ENCODE measurements around the gene PTPRZ1. TPM values are rescaled to one million over a fixed set of nuclear protein-coding genes. Genes with fewer than 3 reads are reported as not detected.

The PTPRZ1 gene
- total and polyA plus RNA-seq, 4 donors: 0.07 to 0.17 (median 0.09) TPM; not detected in 1

- TF ChIP-seq GABPA (IDR thresholded peaks at IDR 0.05 in 1 of 2, conservative IDR thresholded peaks at IDR 0.05 in 1 of 2): no peak
- no peak for TF ChIP-seq RAD21 (IDR thresholded peaks at IDR 0.05)
- no peak for TF ChIP-seq HNF4G (IDR thresholded peaks at IDR 0.05)
- TF ChIP-seq ZBTB33 (IDR thresholded peaks at IDR 0.05): no peak
- no peak for TF ChIP-seq SP1 (IDR thresholded peaks at IDR 0.05)
- DNase-seq (ENCODE audit: low spot score): no peak
- WGBS: 66% methylated on average over 4 of the region's 4 CpGs
These were observed 10.4 kb upstream of the PTPRZ1 start for GRCh38 chr7:121862591-121862990.

GRCh38 chr7:121871188-121871587 lies 1.8 kb upstream of the PTPRZ1 start:
- TF ChIP-seq EGR1 (IDR thresholded peaks at IDR 0.05; ENCODE audit: low read depth in 2 of 2) (no peak), ZBTB33 (IDR thresholded peaks at IDR 0.05) (no peak), NR2F2 (IDR thresholded peaks at IDR 0.05) (no peak), CTCF (IDR thresholded peaks at IDR 0.05; ENCODE audit: low read depth, low read length, missing input control) (no peak), REST (IDR thresholded peaks at IDR 0.05) (no peak), MAX (IDR thresholded peaks at IDR 0.05) (no peak), FOXA2 (IDR thresholded peaks at IDR 0.05) (no peak), JUND (IDR thresholded peaks at IDR 0.05) (no peak), SP1 (IDR thresholded peaks at IDR 0.05) (no peak), ATF3 (IDR thresholded peaks at IDR 0.05) (no peak), HNF4A (conservative IDR thresholded peaks at IDR 0.05) (no peak), RXRA (IDR thresholded peaks at IDR 0.05) (no peak)
- Histone ChIP-seq H3K27ac (ENCODE audit: low read depth in 1 of 2, low read length in 2 of 2) (no peak overlapping the region), H3K9ac (ENCODE audit: low read depth in 1 of 2, low read length in 2 of 2) (no peak overlapping the region), H3K9me3 (ENCODE audit: control insufficient read depth in 4 of 4, low read length in 3 of 4) (no peaks in the 10 kb centered on the region), H3K4me1 (ENCODE audit: control insufficient read depth in 4 of 4, insufficient read depth in 4 of 4, low read length in 3 of 4) (peaks cover 2 to 20% (median 10%) of the 10 kb centered on the region in 4 donors), H3K36me3 (ENCODE audit: control insufficient read depth in 4 of 4, insufficient read depth in 3 of 4, low read depth in 1 of 4, low read length in 3 of 4) (no peaks in the 10 kb centered on the region), H3K4me3 (ENCODE audit: low read depth in 1 of 3, low read length in 3 of 3) (no peak overlapping the region), H3K27me3 (ENCODE audit: control insufficient read depth in 4 of 4, insufficient read depth in 4 of 4, low read length in 3 of 4) (peaks cover 0 to 10% (median 4%) of the 10 kb centered on the region in 4 donors)
- no peak for DNase-seq (ENCODE audit: low spot score)

More at GRCh38 chr7:121862591-121862990, 10.4 kb upstream of the PTPRZ1 start:
- Histone ChIP-seq H3K4me1 (ENCODE audit: control insufficient read depth in 4 of 4, insufficient read depth in 4 of 4, low read length in 3 of 4) (no peaks in the 10 kb centered on the region), H3K4me3 (ENCODE audit: low read depth in 1 of 3, low read length in 3 of 3) (no peak overlapping the region), H3K36me3 (ENCODE audit: control insufficient read depth in 4 of 4, insufficient read depth in 3 of 4, low read depth in 1 of 4, low read length in 3 of 4) (no peaks in the 10 kb centered on the region), H3K9me3 (ENCODE audit: control insufficient read depth in 4 of 4, low read length in 3 of 4) (no peaks in the 10 kb centered on the region), H3K9ac (ENCODE audit: low read depth in 1 of 2, low read length in 2 of 2) (no peak overlapping the region), H3K27me3 (ENCODE audit: control insufficient read depth in 4 of 4, insufficient read depth in 4 of 4, low read length in 3 of 4) (peaks cover 0 to 3% (median 0%) of the 10 kb centered on the region in 4 donors), H3K27ac (ENCODE audit: low read depth in 1 of 2, low read length in 2 of 2) (no peak overlapping the region)
